GM20000 (cell line): Measurements from ENCODE around the gene PSPC1.
"Not testable (repeated sequence)": the region's sequence is repeated elsewhere in the genome, so short reads cannot be mapped to it uniquely, and the experiment has no call there.

Experiments used
- DNase-seq: peaks from one replicate; pipeline ENCODE4 v3.0.0; 2012; ENCODE audit warnings: low spot score
- CTCF ChIP-seq: IDR thresholded peaks from 2 replicates; pipeline ENCODE4 v1.5.1; 2012; ENCODE audit warnings: mild to moderate bottlenecking, control low read depth; ENCODE audit errors: extremely low read depth, missing control alignments

PSPC1 gene

GRCh38 chr13:19782727-19783682 is at the start of gene PSPC1:
Gene PSPC1, minus strand, starts transcription at chr13:19782945. Its CDS starts 188 bp downstream, at chr13:19782757.
- DNase-seq, result peak; percentile 96

GRCh38 chr13:19822673-19823072 is 39.9 kb upstream of the PSPC1 start:
- no peak for DNase-seq
- TF ChIP-seq CTCF, result no peak

- peak; percentile 30 for TF ChIP-seq CTCF
- DNase-seq, result no peak
These were observed 35.6 kb upstream of the PSPC1 start for GRCh38 chr13:19818223-19818842.

GRCh38 chr13:19817510-19818158 is 34.9 kb upstream of the PSPC1 start:
- DNase-seq, result no peak
- TF ChIP-seq CTCF, result no peak

GRCh38 chr13:19817106-19817505 is 34.4 kb upstream of the PSPC1 start:
- TF ChIP-seq CTCF, result no peak

GRCh38 chr13:19815842-19816241 is 33.1 kb upstream of the PSPC1 start:
- DNase-seq, result not testable (repeated sequence)

More at GRCh38 chr13:19817106-19817505, 34.4 kb upstream of the PSPC1 start:
- DNase-seq, result no peak

- no peak for DNase-seq
- TF ChIP-seq CTCF, result no peak
These were observed 28.5 kb upstream of the PSPC1 start for GRCh38 chr13:19810996-19811881.

- no peak for TF ChIP-seq CTCF
- DNase-seq, result no peak
These were observed 27.4 kb upstream of the PSPC1 start for GRCh38 chr13:19810151-19810550.
